Endothelial cell (in vitro differentiated cells): Measurements from ENCODE around the gene FOXR1. TPM values are rescaled to one million over a fixed set of nuclear protein-coding genes. Genes with fewer than 3 reads are reported as not detected.

Experiments
- DNase-seq: peaks from one replicate; pipeline ENCODE4 v3.0.0; 2021; ENCODE audit warnings: low spot score
- H3K27ac Mint-ChIP-seq: one replicate; pipeline ENCODE4 v1.8.0; 2021; ENCODE audit warnings: mixed read lengths, inconsistent platforms; ENCODE audit not compliant: unreplicated experiment
- H3K27me3 Mint-ChIP-seq: one replicate; pipeline ENCODE4 v1.8.0; 2021; ENCODE audit warnings: mild to moderate bottlenecking, moderate library complexity, mixed read lengths, inconsistent platforms; ENCODE audit not compliant: unreplicated experiment
- H3K36me3 Mint-ChIP-seq: one replicate; pipeline ENCODE4 v1.8.0; 2021; ENCODE audit warnings: mild to moderate bottlenecking, low read depth, mixed read lengths, inconsistent platforms; ENCODE audit not compliant: unreplicated experiment
- H3K4me1 Mint-ChIP-seq: one replicate; pipeline ENCODE4 v1.8.0; 2021; ENCODE audit warnings: mild to moderate bottlenecking, mixed read lengths, inconsistent platforms; ENCODE audit not compliant: unreplicated experiment
- H3K4me3 Mint-ChIP-seq: one replicate; pipeline ENCODE4 v1.8.0; 2021; ENCODE audit warnings: mild to moderate bottlenecking, mixed read lengths, inconsistent platforms; ENCODE audit not compliant: unreplicated experiment
- H3K9me3 Mint-ChIP-seq: one replicate; pipeline ENCODE4 v1.8.0; 2021; ENCODE audit warnings: mixed read lengths, inconsistent platforms; ENCODE audit not compliant: unreplicated experiment
- microRNA-seq: library from miRNA; unstranded; fragments of <30 nt; microRNA quantifications from one replicate; pipeline ENCODE4, GENCODE V29; 2020; ENCODE audit not compliant: unreplicated experiment
- total RNA-seq: library from RNA; stranded (reverse); fragmentation: NEBNext Ultra II Directional; extraction: Animal tissue kit (Norgen Biotek cat#: 25700); gene quantifications from one replicate; pipeline ENCODE4 v1.2.1, GENCODE V29; 2021; ENCODE audit not compliant: unreplicated experiment
- TF ChIP-seq, protein P1 (sequence below): fragments of 200-600 bp; sonication (generic); IDR thresholded peaks from one replicate; pipeline ENCODE4 v1.5.0; 2021; ENCODE audit warnings: antibody characterized with exemption; ENCODE audit not compliant: unreplicated experiment

FOXR1 gene
- total RNA-seq, 1 donor from 2014 or later, result not detected

DNA sequence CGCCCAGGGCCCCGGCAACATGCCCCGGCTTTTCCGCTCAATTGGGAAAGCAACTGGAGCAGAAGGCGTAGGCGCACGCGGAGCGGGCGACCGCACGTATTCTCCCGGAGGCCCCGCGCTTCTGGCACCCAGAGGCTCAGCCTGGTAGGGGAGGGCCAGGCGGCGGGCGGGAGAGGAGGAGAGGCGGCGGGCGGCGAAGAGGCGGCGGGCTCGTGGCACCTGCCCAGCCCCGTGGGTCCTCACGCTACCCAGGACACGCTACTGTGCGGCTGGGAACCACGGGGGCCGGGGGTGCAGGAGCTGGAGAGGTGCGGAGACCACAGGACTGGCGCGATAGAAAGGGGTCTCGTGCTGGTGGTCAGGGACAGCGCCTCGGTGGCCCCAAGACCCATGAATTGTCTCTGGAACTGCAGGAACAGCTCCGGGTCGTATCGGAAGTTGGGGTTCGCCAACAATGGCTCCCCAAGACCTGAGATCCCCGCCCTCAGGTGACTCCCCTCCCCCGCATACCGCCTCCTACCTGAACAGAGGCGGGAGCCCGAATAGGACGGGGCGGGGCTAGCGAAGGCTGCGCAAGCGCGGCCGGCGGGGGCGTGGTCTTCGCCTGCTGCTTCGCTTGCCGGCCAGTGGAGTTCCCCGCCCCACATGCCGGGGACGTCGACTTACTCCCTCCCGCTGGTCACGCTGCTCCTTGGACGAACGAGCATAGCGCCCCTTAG is 58.9 kb downstream of the FOXR1 start, which contains the start of gene SLC37A4:
Gene SLC37A4 (minus strand): TSS at position 549 of the 719 bp plus-strand sequence.
- peaks cover 13% of the 10 kb centered on the region for H3K4me1 Mint-ChIP-seq
- TF ChIP-seq, protein P1, sequence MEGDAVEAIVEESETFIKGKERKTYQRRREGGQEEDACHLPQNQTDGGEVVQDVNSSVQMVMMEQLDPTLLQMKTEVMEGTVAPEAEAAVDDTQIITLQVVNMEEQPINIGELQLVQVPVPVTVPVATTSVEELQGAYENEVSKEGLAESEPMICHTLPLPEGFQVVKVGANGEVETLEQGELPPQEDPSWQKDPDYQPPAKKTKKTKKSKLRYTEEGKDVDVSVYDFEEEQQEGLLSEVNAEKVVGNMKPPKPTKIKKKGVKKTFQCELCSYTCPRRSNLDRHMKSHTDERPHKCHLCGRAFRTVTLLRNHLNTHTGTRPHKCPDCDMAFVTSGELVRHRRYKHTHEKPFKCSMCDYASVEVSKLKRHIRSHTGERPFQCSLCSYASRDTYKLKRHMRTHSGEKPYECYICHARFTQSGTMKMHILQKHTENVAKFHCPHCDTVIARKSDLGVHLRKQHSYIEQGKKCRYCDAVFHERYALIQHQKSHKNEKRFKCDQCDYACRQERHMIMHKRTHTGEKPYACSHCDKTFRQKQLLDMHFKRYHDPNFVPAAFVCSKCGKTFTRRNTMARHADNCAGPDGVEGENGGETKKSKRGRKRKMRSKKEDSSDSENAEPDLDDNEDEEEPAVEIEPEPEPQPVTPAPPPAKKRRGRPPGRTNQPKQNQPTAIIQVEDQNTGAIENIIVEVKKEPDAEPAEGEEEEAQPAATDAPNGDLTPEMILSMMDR, result peak; percentile 92
- DNase-seq, result peak; percentile 97
- H3K4me3 Mint-ChIP-seq, result peak within 1 kb of the TSS; percentile 79
- H3K36me3 Mint-ChIP-seq, result peaks cover 3% of the 10 kb centered on the region
- no peaks in the 10 kb centered on the region for H3K9me3 Mint-ChIP-seq
- peak within 1 kb of the TSS; percentile 25 for H3K27ac Mint-ChIP-seq
- H3K27me3 Mint-ChIP-seq, result peaks cover 3% of the 10 kb centered on the region

Small RNA genes within 50 kb of the gene (microRNA-seq; reads per million reads assigned to microRNA genes)
- not detected for gene MIR3656

Other genes with a start within 250 kb of the FOXR1 start
- gene DDX6, start 180.6 kb upstream of the FOXR1 start, total RNA-seq, result 165 TPM
- gene CXCR5, start 87.9 kb upstream of the FOXR1 start, total RNA-seq, result not detected
- 16.5 TPM for gene BCL9L, start 45.8 kb upstream of the FOXR1 start, total RNA-seq
- gene UPK2, start 15.5 kb upstream of the FOXR1 start, total RNA-seq, result not detected
- 34.7 TPM for gene CENATAC, start 26.4 kb downstream of the FOXR1 start, total RNA-seq
- 1,293 TPM for gene RPS25, start 46.6 kb downstream of the FOXR1 start, total RNA-seq
- 60.4 TPM for gene TRAPPC4, start 47.0 kb downstream of the FOXR1 start, total RNA-seq
- 21.9 TPM for gene SLC37A4, start 59.1 kb downstream of the FOXR1 start, total RNA-seq
- 243 TPM for gene HYOU1, start 85.4 kb downstream of the FOXR1 start, total RNA-seq
- 32.7 TPM for gene VPS11, start 96.1 kb downstream of the FOXR1 start, total RNA-seq
- gene HMBS, start 113.1 kb downstream of the FOXR1 start, total RNA-seq, result 13.6 TPM
- 53.2 TPM for gene DPAGT1, start 130.1 kb downstream of the FOXR1 start, total RNA-seq
- gene C2CD2L, start 135.6 kb downstream of the FOXR1 start, total RNA-seq, result 11.7 TPM
- 33.6 TPM for gene HINFP, start 149.8 kb downstream of the FOXR1 start, total RNA-seq
- 0.10 TPM for gene ABCG4, start 177.3 kb downstream of the FOXR1 start, total RNA-seq
- 12.3 TPM for gene NLRX1, start 197.0 kb downstream of the FOXR1 start, total RNA-seq
- not detected for gene NHERF4, start 213.7 kb downstream of the FOXR1 start, total RNA-seq
- 47.5 TPM for gene CBL, start 234.6 kb downstream of the FOXR1 start, total RNA-seq